ENCODE results near the gene VPS26C. TPM values are rescaled to one million over a fixed set of nuclear protein-coding genes. Genes with fewer than 3 reads are reported as not detected.

The VPS26C gene
- total RNA-seq, 1 experiment from 2014 or later, result 42.1 TPM

- Histone ChIP-seq H3K9me3 (ENCODE audit: control insufficient read depth in 1 of 2, insufficient read depth in 1 of 2, low read depth in 1 of 2, low read length in 2 of 2) (no peaks in the 10 kb centered on the region), H3K27me3 (ENCODE audit: insufficient read depth, low read length) (no peaks in the 10 kb centered on the region), H3K9me2 (ENCODE audit: insufficient read depth) (no peaks in the 10 kb centered on the region), H3K4me1 (ENCODE audit: control insufficient read depth in 1 of 2, insufficient read depth in 2 of 2, low read length in 2 of 2) (peaks cover 16 to 40% of the 10 kb centered on the region in 2 experiments), H2AFZ (ENCODE audit: low read depth, low read length, poor library complexity, severe bottlenecking) (no peak overlapping the region), H3K9ac (ENCODE audit: low read length) (no peak overlapping the region), H3K79me2 (ENCODE audit: insufficient read depth, low read length) (no peaks in the 10 kb centered on the region), H3K36me3 (ENCODE audit: control insufficient read depth in 1 of 2, insufficient read depth in 2 of 2, low read length in 2 of 2) (peaks cover 16 to 19% of the 10 kb centered on the region in 2 experiments; a peak in 3 of 4 replicates), H4K20me1 (ENCODE audit: insufficient read depth) (no peaks in the 10 kb centered on the region), H3K4me2 (ENCODE audit: low read length) (no peak overlapping the region), H3K27ac (ENCODE audit: low read depth, low read length) (no peak overlapping the region), H3K4me3 (replicated peaks in 1 of 2; ENCODE audit: low read depth in 1 of 2, low read length in 2 of 2) (no peak overlapping the region)
- intact Hi-C loops (cut with micrococcal nuclease), result loop anchor here (10.0 kb wide), 1 partner anchor 58 kb away; no protein-coding TSS in a partner anchor
- RAD21 ChIA-PET (ENCODE audit: low non-redundant PET in 1 of 2, low total read pairs in 2 of 2, uncharacterized antibody in 2 of 2, unreplicated experiment in 2 of 2), result no interaction called here
- TSS peak; percentile 11 for BruUV-seq (replicated peaks)
- TF ChIP-seq RAD21 (IDR thresholded peaks at IDR 0.05; ENCODE audit: low read depth) (no peak), REST (IDR thresholded peaks at IDR 0.05; ENCODE audit: low read depth) (no peak), SP1 (IDR thresholded peaks at IDR 0.05; ENCODE audit: low read depth) (no peak), SRF (IDR thresholded peaks at IDR 0.05; ENCODE audit: low read depth) (no peak), CEBPB (IDR thresholded peaks at IDR 0.05; ENCODE audit: low read depth) (no peak), ATF3 (IDR thresholded peaks at IDR 0.05) (no peak), JUND (IDR thresholded peaks at IDR 0.05) (no peak), EGR1 (IDR thresholded peaks at IDR 0.05; ENCODE audit: low read depth) (no peak), FOSL1 (IDR thresholded peaks at IDR 0.05; ENCODE audit: low read depth) (no peak), EZH2phosphoT487 (IDR thresholded peaks at IDR 0.05; ENCODE audit: borderline replicate concordance) (no peak), POLR2AphosphoS5 (IDR thresholded peaks at IDR 0.05; ENCODE audit: low read depth, low read length) (no peak), CBX3 (IDR thresholded peaks at IDR 0.05; ENCODE audit: low read depth) (no peak), ZFX (IDR thresholded peaks at IDR 0.05) (no peak), MAX (IDR thresholded peaks at IDR 0.05) (no peak), YY1 (IDR thresholded peaks at IDR 0.05; ENCODE audit: extremely low read depth, insufficient replicate concordance, low read depth, low read length) (no peak), POLR2A (IDR thresholded peaks at IDR 0.05; ENCODE audit: borderline replicate concordance, extremely low read depth, insufficient read depth, insufficient read length) (no peak), ELF1 (IDR thresholded peaks at IDR 0.05; ENCODE audit: borderline replicate concordance, low read depth) (no peak), EZH2 (IDR thresholded peaks at IDR 0.05) (no peak), CTCF (IDR thresholded peaks at IDR 0.05 in 2 of 3, conservative IDR thresholded peaks at IDR 0.05 in 1 of 3; ENCODE audit: borderline replicate concordance in 1 of 3, insufficient read depth in 1 of 3, low read depth in 2 of 3, low read length in 2 of 3) (no peak)
- ATAC-seq, result no peak
- CTCF ChIA-PET, result no interaction called here
- POLR2A ChIA-PET, result no interaction called here
- DNase-seq (ENCODE audit: low read depth, low spot score), result no peak
These were observed 64.7 kb downstream of the VPS26C start for GRCh38 chr21:37202221-37203110.
